H9 (cell line): Measurements from ENCODE around the gene FBN2. TPM values are rescaled to one million over a fixed set of nuclear protein-coding genes. Genes with fewer than 3 reads are reported as not detected.

Experiments used
- DNase-seq: peaks from one replicate; pipeline ENCODE4 v3.0.0-alpha.2; 2017
- H2AFZ ChIP-seq: one replicate; pipeline ENCODE4 v1.6.1; 2013; ENCODE audit warnings: mild to moderate bottlenecking, low read length, control low read depth, moderate library complexity
- H2AK5ac ChIP-seq: 2 replicates; pipeline ENCODE4 v1.6.1; 2013; ENCODE audit warnings: low read length, control low read depth, mixed read lengths; ENCODE audit not compliant: insufficient read length
- H2BK120ac ChIP-seq: one replicate; pipeline ENCODE4 v1.6.1; 2013; ENCODE audit warnings: low read depth, mild to moderate bottlenecking, low read length, control low read depth, inconsistent platforms; ENCODE audit not compliant: poor library complexity, severe bottlenecking
- H2BK12ac ChIP-seq: 2 replicates; pipeline ENCODE4 v1.6.1; 2013; ENCODE audit warnings: low read length, control low read depth, mixed read lengths, low read depth; ENCODE audit not compliant: insufficient read length
- H2BK15ac ChIP-seq: 2 replicates; pipeline ENCODE4 v1.6.1; 2013; ENCODE audit warnings: low read depth, low read length, control low read depth
- H2BK20ac ChIP-seq: one replicate; pipeline ENCODE4 v1.6.1; 2013; ENCODE audit warnings: low read depth, mild to moderate bottlenecking, low read length, control low read depth, inconsistent platforms; ENCODE audit not compliant: poor library complexity, severe bottlenecking
- H2BK5ac ChIP-seq: 2 replicates; pipeline ENCODE4 v1.6.1; 2013; ENCODE audit warnings: low read length, control low read depth, mixed read lengths; ENCODE audit not compliant: insufficient read length
- H3K14ac ChIP-seq: 2 replicates; pipeline ENCODE4 v1.6.1; 2013; ENCODE audit warnings: low read length, control low read depth; ENCODE audit not compliant: insufficient read depth
- H3K18ac ChIP-seq: 2 replicates; pipeline ENCODE4 v1.6.1; 2013; ENCODE audit warnings: low read depth, mild to moderate bottlenecking, mixed read lengths, low read length, control low read depth; ENCODE audit not compliant: insufficient read length
- H3K23ac ChIP-seq: 2 replicates; pipeline ENCODE4 v1.6.1; 2013; ENCODE audit warnings: low read length, control low read depth, mixed read lengths, low read depth; ENCODE audit not compliant: insufficient read length
- H3K23me2 ChIP-seq: 2 replicates; pipeline ENCODE4 v1.6.1; 2013; ENCODE audit warnings: low read depth, mild to moderate bottlenecking, mixed read lengths, low read length, control low read depth; ENCODE audit not compliant: insufficient read length, poor library complexity, severe bottlenecking
- H3K27ac ChIP-seq: 2 replicates; pipeline ENCODE4 v1.5.1; 2013; ENCODE audit warnings: low read length, control low read depth, mixed read lengths, low read depth; ENCODE audit not compliant: insufficient read length
- H3K27me3 ChIP-seq: 2 replicates; pipeline ENCODE4 v1.6.1; 2013; ENCODE audit warnings: low read length, control low read depth, inconsistent platforms; ENCODE audit not compliant: insufficient read depth
- H3K4ac ChIP-seq: 2 replicates; pipeline ENCODE4 v1.6.1; 2013; ENCODE audit warnings: low read depth, mild to moderate bottlenecking, control low read depth, inconsistent platforms, low read length, moderate library complexity
- H3K4me1 ChIP-seq: 2 replicates; pipeline ENCODE4 v1.6.1; 2013; ENCODE audit warnings: low read length, control low read depth, inconsistent platforms; ENCODE audit not compliant: insufficient read depth
- H3K4me2 ChIP-seq: 2 replicates; pipeline ENCODE4 v1.6.1; 2013; ENCODE audit warnings: low read length, control low read depth, mixed read lengths; ENCODE audit not compliant: insufficient read length, insufficient read depth
- H3K56ac ChIP-seq: 2 replicates; pipeline ENCODE4 v1.6.1; 2013; ENCODE audit warnings: low read depth, mild to moderate bottlenecking, mixed read lengths, low read length, control low read depth; ENCODE audit not compliant: insufficient read length
- H3K79me1 ChIP-seq: 2 replicates; pipeline ENCODE4 v1.6.1; 2013; ENCODE audit warnings: low read depth, mild to moderate bottlenecking, moderate library complexity, low read length, control low read depth, inconsistent platforms; ENCODE audit not compliant: insufficient read depth, poor library complexity, severe bottlenecking
- H3K79me2 ChIP-seq: 2 replicates; pipeline ENCODE4 v1.6.1; 2013; ENCODE audit warnings: low read length, control low read depth, inconsistent platforms; ENCODE audit not compliant: insufficient read depth
- H3K9ac ChIP-seq: 2 replicates; pipeline ENCODE4 v1.6.1; 2013; ENCODE audit warnings: low read length, control low read depth, mixed read lengths; ENCODE audit not compliant: insufficient read length; ENCODE audit errors: extremely low read depth
- H3K9me3 ChIP-seq: one replicate; pipeline ENCODE4 v1.6.1; 2013; ENCODE audit warnings: low read depth, low read length, inconsistent platforms; ENCODE audit not compliant: control insufficient read depth
- H3T11ph ChIP-seq: one replicate; pipeline ENCODE4 v1.6.1; 2013; ENCODE audit warnings: mild to moderate bottlenecking, low read length, control low read depth, inconsistent platforms
- H4K20me1 ChIP-seq: one replicate; pipeline ENCODE4 v1.6.1; 2013; ENCODE audit not compliant: control insufficient read depth, insufficient read length, insufficient read depth
- H4K5ac ChIP-seq: 2 replicates; pipeline ENCODE4 v1.6.1; 2013; ENCODE audit warnings: low read depth, mild to moderate bottlenecking, mixed read lengths, low read length, control low read depth; ENCODE audit not compliant: insufficient read length
- H4K8ac ChIP-seq: replicated peaks from 2 replicates; pipeline ENCODE4 v1.6.1; 2013; ENCODE audit warnings: low read length, control low read depth, mixed read lengths, low read depth; ENCODE audit not compliant: insufficient read length
- H4K91ac ChIP-seq: 2 replicates; pipeline ENCODE4 v1.6.1; 2013; ENCODE audit warnings: low read depth, mild to moderate bottlenecking, moderate library complexity, mixed read lengths, low read length, control low read depth; ENCODE audit not compliant: insufficient read length
- H3K27ac Mint-ChIP-seq, 3 experiments: 2 replicates in 2 of 3; 3 replicates in 1 of 3; pipeline ENCODE4 v1.8.0; 2020 to 2021; ENCODE audit warnings: mixed read lengths in 3 of 3, mild to moderate bottlenecking in 1 of 3, moderate library complexity in 1 of 3
- H3K27me3 Mint-ChIP-seq: 2 replicates; pipeline ENCODE4 v1.8.0; 2021; ENCODE audit warnings: low read depth, mild to moderate bottlenecking, moderate library complexity, mixed read lengths
- H3K36me3 Mint-ChIP-seq, 3 experiments: 2 replicates in 2 of 3; 3 replicates in 1 of 3; pipeline ENCODE4 v1.8.0; 2020 to 2021; ENCODE audit warnings: low read depth in 3 of 3, mixed read lengths in 3 of 3; ENCODE audit not compliant: insufficient read depth in 1 of 3
- H3K4me1 Mint-ChIP-seq, 2 experiments: 2 replicates each; pipeline ENCODE4 v1.8.0; 2020; ENCODE audit warnings: mixed read lengths in 2 of 2
- H3K4me3 Mint-ChIP-seq, 2 experiments: 2 replicates in 1 of 2; 3 replicates in 1 of 2; pipeline ENCODE4 v1.8.0; 2020 to 2021; ENCODE audit warnings: mild to moderate bottlenecking in 2 of 2, mixed read lengths in 2 of 2, moderate library complexity in 1 of 2
- H3K9me3 Mint-ChIP-seq, 2 experiments: 2 replicates in 1 of 2; 3 replicates in 1 of 2; pipeline ENCODE4 v1.8.0; 2020; ENCODE audit warnings: mild to moderate bottlenecking in 2 of 2, mixed read lengths in 2 of 2, moderate library complexity in 1 of 2
- CTCF ChIP-seq: fragments of 200-600 bp; sonication (generic); conservative IDR thresholded peaks from 3 replicates; pipeline ENCODE4 v1.8.0; 2021; ENCODE audit warnings: antibody characterized with exemption, mild to moderate bottlenecking
- WGBS: extraction: QIAGEN DNeasy Blood & Tissue Kit; methylation state at CpG from one replicate; pipeline ENCODE4 v1.1.7; 2013; ENCODE audit warnings: missing lambda C conversion rate, low lambda C conversion rate, mixed read lengths; ENCODE audit not compliant: insufficient read length; ENCODE audit errors: extremely low coverage; 5-methylcytosine and 5-hydroxymethylcytosine counted together
- total RNA-seq: library from RNA; stranded (reverse); gene quantifications from 2 replicates; pipeline ENCODE4 v1.2.1, GENCODE V29; 2021

Gene FBN2
- total RNA-seq, 1 experiment from 2014 or later, result 8.3 TPM

GRCh38 chr5:128406803-128407202 lies 131.2 kb downstream of the FBN2 start:
- H3K36me3 Mint-ChIP-seq, result no peaks in the 10 kb centered on the region; a peak in 1 of 7 replicates
- H3K14ac ChIP-seq, result no peak overlapping the region
- no peaks in the 10 kb centered on the region for H4K20me1 ChIP-seq
- no peak overlapping the region for H3K4ac ChIP-seq
- no peak overlapping the region for H2BK15ac ChIP-seq
- TF ChIP-seq CTCF, result no peak
- no peaks in the 10 kb centered on the region for H3K27me3 Mint-ChIP-seq
- H2BK5ac ChIP-seq, result no peak overlapping the region
- no peaks in the 10 kb centered on the region for H3K9me3 Mint-ChIP-seq
- no peak overlapping the region for H4K5ac ChIP-seq
- no peaks in the 10 kb centered on the region; the same call in 1 of the 2 replicates for H3K4me1 ChIP-seq
- H3K23me2 ChIP-seq, result no peaks in the 10 kb centered on the region
- H2BK120ac ChIP-seq, result no peak overlapping the region
- H3K23ac ChIP-seq, result no peak overlapping the region
- no peak for DNase-seq
- H3K27me3 ChIP-seq, result no peaks in the 10 kb centered on the region
- H3T11ph ChIP-seq, result no peak overlapping the region
- peak overlapping the region in 2 of 3 experiments; percentile 68 to 71; a peak in 3 of 7 replicates for H3K27ac Mint-ChIP-seq
- no peak overlapping the region for H4K91ac ChIP-seq
- H3K79me1 ChIP-seq, result no peaks in the 10 kb centered on the region
- no peak overlapping the region for H2AK5ac ChIP-seq
- H3K4me3 Mint-ChIP-seq, result no peak overlapping the region
- H3K18ac ChIP-seq, result no peak overlapping the region
- no peak overlapping the region for H2AFZ ChIP-seq
- H3K4me1 Mint-ChIP-seq, result peaks cover 18 to 25% of the 10 kb centered on the region in 2 experiments
- H2BK12ac ChIP-seq, result no peak overlapping the region
- WGBS, result no CpG with 5 or more reads among the region's 3 CpGs
- no peak overlapping the region for H4K8ac ChIP-seq
- H3K27ac ChIP-seq, result no peak overlapping the region
- H3K9ac ChIP-seq, result no peak overlapping the region
- H3K79me2 ChIP-seq, result no peaks in the 10 kb centered on the region
- H3K9me3 ChIP-seq, result no peaks in the 10 kb centered on the region
- H2BK20ac ChIP-seq, result no peak overlapping the region
- no peak overlapping the region for H3K56ac ChIP-seq
- no peak overlapping the region for H3K4me2 ChIP-seq
